Fibroblast of mammary gland (primary cell): ENCODE measurements around the gene PDCD6IP.

ENCODE experiments used
- DNase-seq: peaks from one replicate; pipeline ENCODE4 v3.0.0-alpha.2; 2010; ENCODE audit warnings: low read depth
- H3K4me3 ChIP-seq: 2 replicates; pipeline ENCODE4 v1.5.1; 2011; ENCODE audit warnings: low read depth, mild to moderate bottlenecking, low read length, moderate library complexity; ENCODE audit not compliant: control insufficient read depth
- CTCF ChIP-seq: conservative IDR thresholded peaks from 2 replicates; pipeline ENCODE4 v1.5.1; 2011; ENCODE audit warnings: low read depth, low read length, inconsistent platforms; ENCODE audit not compliant: control insufficient read depth, insufficient read depth

The PDCD6IP gene

GRCh38 chr3:33786565-33787327, 11.7 kb upstream of the PDCD6IP start:
- no peak for DNase-seq
- no peak for TF ChIP-seq CTCF
- peak overlapping the region; percentile 37 for H3K4me3 ChIP-seq

GRCh38 chr3:33787328-33788009, 11.0 kb upstream of the PDCD6IP start:
- peak overlapping the region; percentile 37 for H3K4me3 ChIP-seq
- peak; percentile 88 for TF ChIP-seq CTCF

GRCh38 chr3:33789183-33789954, 9.1 kb upstream of the PDCD6IP start:
- no peak overlapping the region for H3K4me3 ChIP-seq
- no peak for TF ChIP-seq CTCF
- no peak for DNase-seq

More at GRCh38 chr3:33787328-33788009, 11.0 kb upstream of the PDCD6IP start:
- DNase-seq = peak; percentile 72

DNA sequence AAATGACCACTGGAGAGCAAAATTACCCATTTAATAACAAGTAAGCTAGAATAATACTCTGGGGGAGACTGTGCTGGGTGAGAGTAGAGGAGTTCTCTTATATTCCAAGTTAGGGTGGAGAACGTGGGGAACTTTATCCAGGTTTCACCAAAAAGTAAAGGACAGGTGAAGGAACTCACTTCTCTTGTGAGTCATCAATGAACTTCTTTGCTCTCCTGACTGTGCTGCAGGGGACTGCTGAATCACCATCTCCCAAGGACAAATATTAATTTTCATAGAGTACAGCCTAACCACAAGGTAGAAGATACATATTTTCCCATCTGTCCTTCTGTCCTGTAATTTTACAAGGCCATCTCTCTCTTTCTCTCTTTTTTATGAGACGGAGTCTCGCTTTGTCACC, 8.3 kb upstream of the PDCD6IP start:
- H3K4me3 ChIP-seq = no peak overlapping the region
- TF ChIP-seq CTCF = no peak
- no peak for DNase-seq

DNA sequence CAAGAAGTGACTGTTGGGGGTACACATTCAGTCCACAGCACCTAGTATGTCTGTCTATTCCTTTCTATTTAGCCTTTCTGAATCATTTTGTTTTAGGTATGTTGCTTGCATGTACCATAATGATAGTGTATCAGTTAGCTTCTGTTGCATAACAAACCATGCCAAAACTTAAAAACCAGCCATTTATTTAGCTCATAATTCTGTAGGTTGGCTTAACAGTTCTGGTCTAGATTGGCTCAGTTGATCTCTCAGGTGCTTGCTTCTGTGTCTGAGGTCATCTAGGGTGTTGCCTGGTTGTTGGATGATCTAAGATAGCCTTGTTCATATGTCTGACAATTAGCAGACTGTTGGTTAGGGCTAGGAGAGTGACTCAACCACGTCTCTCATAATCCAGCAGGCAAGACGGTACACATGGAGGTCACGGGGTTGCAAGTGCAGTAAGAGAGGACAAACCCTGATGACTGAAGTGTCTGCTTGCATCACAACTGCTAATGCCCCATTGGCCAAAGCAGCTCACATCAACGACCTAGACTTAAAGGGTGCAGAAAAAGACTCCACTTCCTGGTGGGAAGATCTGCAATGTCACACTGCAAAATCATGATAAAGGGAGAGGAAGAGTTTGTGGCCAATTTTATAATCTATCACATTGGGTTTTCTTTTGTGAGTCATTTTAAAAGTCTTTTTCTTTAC, 6.8 kb upstream of the PDCD6IP start:
- no peak overlapping the region for H3K4me3 ChIP-seq
- DNase-seq = peak; percentile 83
- TF ChIP-seq CTCF = no peak

DNA sequence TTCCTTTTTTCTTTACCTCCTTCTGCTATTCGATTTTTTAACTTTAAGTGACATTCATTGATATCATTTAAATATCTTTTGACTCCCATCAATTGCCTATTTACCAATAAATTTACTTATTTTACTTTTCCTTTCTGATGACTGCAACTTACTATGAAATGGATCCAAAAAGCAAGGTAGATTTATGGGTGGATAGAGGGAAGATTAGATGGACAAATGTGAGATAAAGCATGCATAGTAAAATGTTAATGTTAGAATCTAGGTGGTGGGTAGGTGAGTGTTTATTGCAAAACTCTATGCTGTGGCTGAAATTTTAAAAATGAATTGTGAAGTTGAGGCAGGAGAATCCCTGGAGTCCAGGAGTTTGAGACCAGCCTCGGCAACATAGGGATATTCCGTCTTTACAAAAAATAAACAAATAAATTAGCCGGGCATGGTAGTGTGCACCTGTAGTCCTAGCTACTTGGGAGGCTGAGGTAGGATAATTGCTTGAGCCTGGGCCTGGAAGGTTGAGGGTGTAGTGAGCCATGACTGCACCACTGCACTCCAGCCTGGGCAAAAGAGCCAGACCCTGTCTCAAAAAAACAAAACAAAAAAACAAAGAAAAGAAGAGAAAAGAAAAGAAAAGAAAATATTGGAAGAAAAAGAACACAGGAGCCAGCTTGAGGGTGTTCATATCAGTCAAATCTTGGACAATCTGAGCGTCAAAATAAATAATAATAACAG, 6.1 kb upstream of the PDCD6IP start:
- TF ChIP-seq CTCF = no peak
- H3K4me3 ChIP-seq = no peak overlapping the region
- DNase-seq = no peak
